ENCODE data around the gene CELF6.

CELF6 gene

DNA sequence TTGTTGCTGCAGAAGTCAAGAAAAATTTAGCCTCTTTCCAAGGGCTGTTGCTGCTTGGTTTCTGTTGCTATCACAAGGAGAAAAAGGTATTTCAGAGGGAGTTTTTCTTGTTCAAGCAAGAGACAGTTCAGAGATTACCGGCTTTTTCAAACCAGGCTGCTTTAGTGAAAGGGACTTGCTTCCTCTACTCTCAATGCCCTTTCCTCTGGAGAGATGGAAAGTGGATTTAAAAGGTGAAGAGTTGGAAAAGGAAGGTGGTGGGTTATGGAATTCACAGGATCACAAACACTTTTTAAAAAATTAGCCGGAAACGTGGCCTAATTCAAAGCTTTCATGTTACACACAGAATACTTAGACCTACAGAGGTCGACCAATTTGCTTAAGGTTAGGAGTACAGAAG lies 48.7 kb downstream of the CELF6 start:
- DNase-seq, result no peak

- DNase-seq, result no peak
These were observed 50.2 kb downstream of the CELF6 start for GRCh38 chr15:72269739-72270138.

- DNase-seq, result no peak
These were observed 54.9 kb downstream of the CELF6 start for GRCh38 chr15:72265031-72265430.

- DNase-seq, result no peak
These were observed 67.2 kb downstream of the CELF6 start for GRCh38 chr15:72252663-72253299.

- no peak for DNase-seq
These were observed 70.7 kb downstream of the CELF6 start for GRCh38 chr15:72249142-72249810.

DNA sequence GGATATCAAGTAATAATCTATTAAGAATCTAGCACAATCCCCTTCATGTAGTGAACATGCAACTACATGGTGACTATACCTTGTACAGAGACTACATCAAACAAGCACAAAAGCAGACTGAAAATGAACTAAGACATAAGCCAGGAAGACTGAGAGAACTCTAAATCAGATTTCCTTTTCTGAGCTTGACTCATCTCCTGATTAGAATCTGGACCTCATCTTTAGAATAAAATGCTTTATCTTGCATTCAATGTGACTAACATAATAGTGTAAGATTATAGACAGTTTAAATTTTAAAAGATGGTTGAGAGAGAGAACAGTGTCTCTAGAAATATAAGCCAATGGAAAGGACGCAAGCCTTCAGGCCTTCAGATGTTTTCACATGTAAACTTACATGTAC lies 71.4 kb downstream of the CELF6 start:
- DNase-seq, result no peak

- DNase-seq, result no peak
These were observed 77.1 kb downstream of the CELF6 start for GRCh38 chr15:72242775-72243370.

DNA sequence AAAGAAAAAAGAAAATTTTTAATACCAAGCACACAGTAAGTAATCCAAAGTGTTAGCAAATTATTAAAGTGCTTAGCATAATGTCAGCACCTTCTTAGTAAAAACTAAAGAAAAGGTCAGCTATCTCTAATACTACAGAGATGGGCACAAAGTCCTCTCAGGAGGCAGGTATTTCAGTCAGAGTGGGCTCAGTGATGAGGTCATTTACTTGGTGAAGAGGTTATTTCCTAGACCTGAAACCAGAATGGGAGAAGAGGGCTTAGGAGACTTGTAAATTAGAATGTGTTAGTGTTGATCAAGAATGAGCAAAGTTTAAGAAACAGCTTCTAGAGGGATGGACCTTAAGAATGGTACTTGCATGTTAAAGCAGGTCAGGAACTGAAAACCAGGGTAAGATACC lies 80.3 kb downstream of the CELF6 start:
- no peak for DNase-seq

- DNase-seq, result no peak
These were observed 81.4 kb downstream of the CELF6 start for GRCh38 chr15:72238586-72238985.

DNA sequence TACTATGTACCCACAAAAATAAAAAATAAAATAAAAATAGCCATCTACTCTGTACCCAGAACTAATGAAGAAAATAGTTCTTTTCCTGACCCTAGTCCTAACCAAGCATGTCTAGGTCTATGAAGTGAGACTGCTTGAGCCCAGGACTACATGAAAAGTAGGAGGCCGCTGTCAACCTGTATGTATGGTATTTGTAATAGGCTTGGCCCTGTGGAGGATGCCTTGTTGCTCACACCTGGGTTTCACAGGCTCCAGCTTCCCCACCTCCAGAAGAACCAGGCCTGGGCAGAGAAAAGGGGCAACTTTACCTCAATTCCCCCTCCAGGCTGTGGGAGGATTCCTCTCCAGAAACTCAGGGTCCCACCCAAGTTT lies 82.1 kb downstream of the CELF6 start:
- DNase-seq, result no peak

GRCh38 chr15:72237029-72237852 lies 82.7 kb downstream of the CELF6 start:
- peak; percentile 17 for DNase-seq

DNA sequence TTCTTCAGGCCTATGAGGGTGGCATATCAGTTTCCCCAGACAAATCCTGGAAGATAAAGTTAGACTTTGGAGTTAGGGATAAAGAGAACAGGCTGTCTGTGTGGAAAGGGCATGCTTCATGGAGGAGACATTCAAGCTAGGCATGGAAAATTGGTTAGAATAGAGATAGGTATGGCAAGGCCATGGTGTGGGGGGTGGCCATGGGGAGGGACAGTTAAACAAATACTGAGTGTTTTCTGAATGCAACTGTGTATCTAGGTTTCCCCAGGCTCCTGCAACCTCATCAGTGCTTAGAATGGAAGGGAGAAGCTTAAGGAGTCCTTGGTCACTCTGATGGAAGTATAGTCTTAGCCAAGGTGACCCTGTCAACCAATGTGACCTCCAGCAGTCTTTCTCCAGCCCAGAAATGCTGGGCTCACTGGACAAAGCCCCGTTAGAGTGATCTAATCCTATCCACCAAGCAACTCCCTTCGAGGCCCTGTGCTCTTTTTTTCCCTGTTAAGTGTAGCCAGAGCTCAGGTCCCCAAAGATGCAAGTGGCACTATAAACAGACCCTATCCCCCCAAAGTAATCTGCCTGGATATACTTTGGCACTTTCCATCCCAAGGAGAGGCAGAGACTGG lies 83.5 kb downstream of the CELF6 start:
- no peak for DNase-seq

DNA sequence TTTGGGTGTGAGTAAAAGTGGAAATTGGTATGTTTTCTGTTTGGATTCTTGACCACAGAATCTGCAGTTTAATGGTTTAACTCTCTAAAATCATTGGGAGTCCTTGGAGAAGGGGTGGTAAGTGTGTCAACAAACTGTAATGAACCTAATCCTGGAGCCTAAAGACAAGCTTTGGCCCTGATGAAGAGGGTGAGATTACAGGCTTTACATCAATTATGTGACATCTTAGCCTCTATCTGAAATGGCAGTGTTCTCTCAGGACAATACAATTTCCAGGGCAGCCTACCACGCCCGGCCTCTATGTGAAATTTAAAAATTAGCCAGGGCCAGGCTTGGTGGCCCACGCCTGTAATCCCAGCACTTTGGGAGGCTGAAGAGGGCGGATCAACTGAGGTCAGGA lies 84.7 kb downstream of the CELF6 start:
- no peak for DNase-seq
